PC-3 (cell line): ENCODE results near the gene A4GALT. TPM values are rescaled to one million over a fixed set of nuclear protein-coding genes. Genes with fewer than 3 reads are reported as not detected.

Experiments
- ATAC-seq: fragments of 200-7000 bp; cut with Tn5 transposase; 2 replicates; pipeline ENCODE4 v1.9.1; 2020; ENCODE audit warnings: mild to moderate bottlenecking, moderate library complexity
- BruUV-seq: library from RNA; stranded (reverse); fragments of 400-500 nt; replicated peaks from 2 replicates; lab custom pipeline; 2021; lab: Mats Ljungman, UMichigan
- CTCF ChIA-PET: fragments of 300-600 bp; sonication (Branson Sonifier 250); formaldehyde crosslinking; loops from one replicate; lab custom pipeline; 2022; ENCODE audit warnings: antibody characterized with exemption; lab: Charles Lee
- POLR2A ChIA-PET: fragments of 300-600 bp; sonication (Branson Sonifier 250); formaldehyde crosslinking; loops from one replicate; lab custom pipeline; 2022; ENCODE audit warnings: antibody characterized with exemption; ENCODE audit not compliant: unreplicated experiment; lab: Charles Lee
- DNase-seq: peaks from one replicate; pipeline ENCODE4 v3.0.0-alpha.2; 2015
- H2AFZ ChIP-seq: fragments of 300-600 bp; sonication (generic); 2 replicates; pipeline ENCODE4 v1.6.0; 2016; ENCODE audit warnings: antibody characterized with exemption, low read length
- H3F3A ChIP-seq: fragments of 300-600 bp; sonication (generic); one replicate; pipeline ENCODE4 v1.6.0; 2017; ENCODE audit warnings: antibody characterized with exemption, low read length, control low read depth, mild to moderate bottlenecking; ENCODE audit not compliant: unreplicated experiment
- H3K27ac ChIP-seq: fragments of 300-600 bp; sonication (generic); 2 replicates; pipeline ENCODE4 v1.5.1; 2016; ENCODE audit warnings: mild to moderate bottlenecking, low read length
- H3K27me3 ChIP-seq: fragments of 300-600 bp; sonication (generic); 2 replicates; pipeline ENCODE4 v1.6.1; 2016; ENCODE audit warnings: low read length, mixed read lengths
- H3K36me3 ChIP-seq: fragments of 300-600 bp; sonication (generic); 2 replicates; pipeline ENCODE4 v1.6.1; 2016; ENCODE audit warnings: low read depth, mixed run types, low read length, mixed read lengths
- H3K4me1 ChIP-seq: fragments of 300-600 bp; sonication (generic); 2 replicates; pipeline ENCODE4 v1.5.1; 2016; ENCODE audit warnings: low read length; ENCODE audit not compliant: insufficient read depth
- H3K4me2 ChIP-seq: fragments of 300-600 bp; sonication (generic); 2 replicates; pipeline ENCODE4 v1.6.0; 2016; ENCODE audit warnings: low read length
- H3K4me3 ChIP-seq: fragments of 300-600 bp; sonication (generic); 2 replicates; pipeline ENCODE4 v1.5.1; 2016; ENCODE audit warnings: mild to moderate bottlenecking, low read length, mixed read lengths
- H3K79me2 ChIP-seq: fragments of 300-600 bp; sonication (generic); 2 replicates; pipeline ENCODE4 v1.6.1; 2017; ENCODE audit warnings: low read length, mixed read lengths
- H3K9ac ChIP-seq: fragments of 300-600 bp; sonication (generic); 2 replicates; pipeline ENCODE4 v1.6.0; 2016; ENCODE audit warnings: mild to moderate bottlenecking, low read length
- H3K9me2 ChIP-seq: fragments of 300-600 bp; sonication (generic); replicated peaks from 2 replicates; pipeline ENCODE4 v1.6.1; 2016; ENCODE audit warnings: mixed run types, low read length, mixed read lengths
- H3K9me3 ChIP-seq: fragments of 300-600 bp; sonication (generic); 2 replicates; pipeline ENCODE4 v1.6.1; 2016; ENCODE audit warnings: low read length, mixed read lengths
- H4K20me1 ChIP-seq: fragments of 300-600 bp; sonication (generic); 2 replicates; pipeline ENCODE4 v1.6.1; 2016; ENCODE audit warnings: low read length, mixed read lengths
- CTCF ChIP-seq: fragments of 300-600 bp; sonication (generic); conservative IDR thresholded peaks from 2 replicates; pipeline ENCODE4 v1.5.1; 2017; ENCODE audit warnings: antibody characterized with exemption, low read depth, mild to moderate bottlenecking, low read length
- EZH2 ChIP-seq: fragments of 300-600 bp; sonication (generic); IDR thresholded peaks from one replicate; pipeline ENCODE4 v1.6.1; 2017; ENCODE audit warnings: antibody characterized with exemption, mild to moderate bottlenecking, low read length; ENCODE audit not compliant: unreplicated experiment
- EZH2phosphoT487 ChIP-seq: fragments of 300-600 bp; sonication (generic); IDR thresholded peaks from 2 replicates; pipeline ENCODE4 v1.6.1; 2018; ENCODE audit warnings: mild to moderate bottlenecking, antibody characterized with exemption, low read length, borderline replicate concordance
- intact Hi-C: fragments of 100-400 bp; cut with micrococcal nuclease; formaldehyde crosslinking; loops from 2 replicates; pipeline ENCODE4 v1.9.0; 2023
- total RNA-seq: library from RNA; depleted of rRNA; stranded (reverse); fragments of >200 nt; gene quantifications from 2 replicates; pipeline ENCODE4 v1.2.3, GENCODE V29; 2014

A4GALT gene
- total RNA-seq, 1 experiment from 2014 or later = 3.2 TPM

GRCh38 chr22:42655693-42656092 lies 65.0 kb downstream of the A4GALT start:
- intact Hi-C loops = no loop called here
- H2AFZ ChIP-seq = no peak overlapping the region
- H3K27ac ChIP-seq = no peak overlapping the region
- BruUV-seq = no TSS peak
- no peaks in the 10 kb centered on the region for H3K79me2 ChIP-seq
- H3K9ac ChIP-seq = no peak overlapping the region
- H3K4me3 ChIP-seq = no peak overlapping the region
- H3F3A ChIP-seq = no peaks in the 10 kb centered on the region
- H3K27me3 ChIP-seq = no peaks in the 10 kb centered on the region
- no peaks in the 10 kb centered on the region for H3K9me2 ChIP-seq
- CTCF ChIA-PET = no interaction called here
- no peaks in the 10 kb centered on the region for H3K36me3 ChIP-seq
- H3K4me2 ChIP-seq = no peak overlapping the region
- no peaks in the 10 kb centered on the region for H3K4me1 ChIP-seq
- H4K20me1 ChIP-seq = no peaks in the 10 kb centered on the region
- TF ChIP-seq EZH2 (no peak), CTCF (no peak), EZH2phosphoT487 (no peak)
- no peaks in the 10 kb centered on the region for H3K9me3 ChIP-seq
- POLR2A ChIA-PET = interaction anchor here (0.6 kb wide), 1 partner anchor 33 kb away, joined by 3 read pairs; no protein-coding TSS in a partner anchor
- ATAC-seq (no peak), DNase-seq (no peak)

GRCh38 chr22:42654436-42655073 lies 66.1 kb downstream of the A4GALT start:
- H3K27ac ChIP-seq = no peak overlapping the region
- no peaks in the 10 kb centered on the region for H3K9me2 ChIP-seq
- TF ChIP-seq CTCF = no peak
- no peak for TF ChIP-seq EZH2
- no peak for TF ChIP-seq EZH2phosphoT487
- POLR2A ChIA-PET = no interaction called here
- no peak for ATAC-seq
- BruUV-seq = no TSS peak
- H3K4me3 ChIP-seq = no peak overlapping the region
- DNase-seq = no peak
- H3K4me1 ChIP-seq = no peaks in the 10 kb centered on the region
- no peak overlapping the region for H3K4me2 ChIP-seq
- CTCF ChIA-PET = no interaction called here
- no peaks in the 10 kb centered on the region for H4K20me1 ChIP-seq
- H3K79me2 ChIP-seq = no peaks in the 10 kb centered on the region
- H3K27me3 ChIP-seq = no peaks in the 10 kb centered on the region
- no peak overlapping the region for H2AFZ ChIP-seq
- H3K9me3 ChIP-seq = no peaks in the 10 kb centered on the region
- no peak overlapping the region for H3K9ac ChIP-seq
- no peaks in the 10 kb centered on the region for H3F3A ChIP-seq
- intact Hi-C loops = no loop called here
- H3K36me3 ChIP-seq = no peaks in the 10 kb centered on the region

- TF ChIP-seq EZH2phosphoT487 = no peak
- no peak for TF ChIP-seq CTCF
- TF ChIP-seq EZH2 = no peak
- POLR2A ChIA-PET = no interaction called here
- no peaks in the 10 kb centered on the region for H3K36me3 ChIP-seq
- H3K9ac ChIP-seq = no peak overlapping the region
- no peaks in the 10 kb centered on the region for H3K9me3 ChIP-seq
- H2AFZ ChIP-seq = no peak overlapping the region
- H3K4me2 ChIP-seq = no peak overlapping the region
- H3F3A ChIP-seq = no peaks in the 10 kb centered on the region
- H3K27me3 ChIP-seq = no peaks in the 10 kb centered on the region
- no peaks in the 10 kb centered on the region for H3K79me2 ChIP-seq
- H3K27ac ChIP-seq = no peak overlapping the region
- H3K4me1 ChIP-seq = no peaks in the 10 kb centered on the region
- no peak overlapping the region for H3K4me3 ChIP-seq
- no peak for ATAC-seq
- CTCF ChIA-PET = no interaction called here
- intact Hi-C loops = no loop called here
- H3K9me2 ChIP-seq = no peaks in the 10 kb centered on the region
- no peaks in the 10 kb centered on the region for H4K20me1 ChIP-seq
- no peak for DNase-seq
- no TSS peak for BruUV-seq
These were observed 66.7 kb downstream of the A4GALT start for GRCh38 chr22:42653999-42654398.
